Activated CD4-positive, alpha-beta memory T cell treated with anti-CD3 and anti-CD28 coated beads for 36 hours (primary cell): ENCODE data around the gene C17orf107. TPM values are rescaled to one million over a fixed set of nuclear protein-coding genes. Genes with fewer than 3 reads are reported as not detected.
"Not testable (repeated sequence)": the region's sequence is repeated elsewhere in the genome, so short reads cannot be mapped to it uniquely, and the experiment has no call there.

Source experiments
- CTCF ChIA-PET: fragments of 350-600 bp; sonication (Branson Sonifier 250); formaldehyde crosslinking; loops from one replicate; lab custom pipeline; 2021; ENCODE audit warnings: antibody characterized with exemption, inconsistent platforms; lab: Charles Lee
- POLR2A ChIA-PET: fragments of 350-600 bp; sonication (Branson Sonifier 250); formaldehyde crosslinking; loops from one replicate; lab custom pipeline; 2021; ENCODE audit warnings: antibody characterized with exemption; lab: Charles Lee
- DNase-seq: peaks from one replicate; pipeline ENCODE4 v3.0.0-alpha.2; 2020
- H3K27ac Mint-ChIP-seq: one replicate; pipeline ENCODE4 v1.8.0; 2021; ENCODE audit warnings: mixed read lengths
- H3K27me3 Mint-ChIP-seq: one replicate; pipeline ENCODE4 v1.8.0; 2021; ENCODE audit warnings: mixed read lengths
- H3K36me3 Mint-ChIP-seq: one replicate; pipeline ENCODE4 v1.8.0; 2021; ENCODE audit warnings: mixed read lengths
- H3K4me1 Mint-ChIP-seq: one replicate; pipeline ENCODE4 v1.8.0; 2021; ENCODE audit warnings: low read depth, mixed read lengths
- H3K4me3 Mint-ChIP-seq: one replicate; pipeline ENCODE4 v1.8.0; 2021; ENCODE audit warnings: mild to moderate bottlenecking, mixed read lengths
- H3K9me3 Mint-ChIP-seq: one replicate; pipeline ENCODE4 v1.8.0; 2021; ENCODE audit warnings: mixed read lengths
- intact Hi-C: fragments of 100-400 bp; cut with micrococcal nuclease; formaldehyde crosslinking; loops from one replicate; pipeline ENCODE4 v1.15.1; 2023
- total RNA-seq, 2 experiments: library from RNA; stranded (reverse); gene quantifications; one replicate each; pipeline ENCODE4 v1.2.3, GENCODE V29; 2021

Gene C17orf107
- total RNA-seq, 2 experiments from 2014 or later, result 2.3 to 2.5 TPM

DNA sequence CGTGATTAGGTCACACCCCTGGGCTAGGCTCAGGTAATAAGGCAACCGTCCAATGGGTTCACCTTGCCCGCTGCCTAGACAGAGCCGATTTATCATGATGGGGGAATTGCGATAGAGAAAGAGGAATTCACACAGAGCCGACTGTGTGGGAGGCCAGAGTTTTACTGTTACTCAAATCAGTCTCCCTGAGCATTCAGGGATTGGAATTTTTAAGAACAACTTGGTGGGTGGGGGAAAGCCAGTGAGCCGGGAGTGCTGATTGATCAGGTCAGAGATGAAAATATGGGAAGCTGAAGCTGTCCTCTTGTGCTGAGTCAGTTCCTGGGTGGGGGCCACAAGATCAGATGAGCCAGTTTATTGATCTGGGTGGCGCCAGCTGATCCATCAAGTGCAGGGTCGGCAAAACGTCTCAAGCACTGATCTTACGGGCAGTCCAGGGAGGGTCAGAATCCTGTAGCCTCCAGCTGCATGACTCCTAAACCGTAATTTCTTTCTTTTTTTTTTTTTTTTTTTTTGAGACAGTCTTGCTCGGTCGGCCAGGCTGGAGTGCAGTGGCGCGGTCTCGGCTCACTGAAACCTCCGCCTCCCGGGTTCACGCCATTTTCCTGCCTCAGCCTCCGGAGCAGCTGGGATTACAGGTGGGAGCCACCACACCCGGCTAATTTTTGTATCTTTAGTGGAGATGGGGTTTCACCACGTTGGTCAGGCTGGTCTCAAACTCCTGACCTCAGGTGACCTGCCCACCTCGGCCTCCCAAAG is 27.4 kb downstream of the C17orf107 start:
- CTCF ChIA-PET, H3K4me3 Mint-ChIP-seq, H3K4me1 Mint-ChIP-seq, DNase-seq, H3K27ac Mint-ChIP-seq, intact Hi-C loops, H3K27me3 Mint-ChIP-seq, H3K36me3 Mint-ChIP-seq, H3K9me3 Mint-ChIP-seq: not testable (repeated sequence)
- POLR2A ChIA-PET, result interaction anchor here (1.8 kb wide), 1 partner anchor 13 kb away, joined by 5 read pairs; the partner anchor contains the start of genes RNF167 and SLC25A11

GRCh38 chr17:4928881-4929280 is 29.5 kb downstream of the C17orf107 start:
- no peaks in the 10 kb centered on the region for H3K36me3 Mint-ChIP-seq
- no peaks in the 10 kb centered on the region for H3K9me3 Mint-ChIP-seq
- ChIA-PET POLR2A (no interaction called here), CTCF (no interaction called here)
- no peak overlapping the region for H3K27ac Mint-ChIP-seq
- peaks cover 4% of the 10 kb centered on the region for H3K4me1 Mint-ChIP-seq
- intact Hi-C loops, result no loop called here
- H3K27me3 Mint-ChIP-seq, result no peaks in the 10 kb centered on the region
- no peak overlapping the region for H3K4me3 Mint-ChIP-seq
- no peak for DNase-seq

DNA sequence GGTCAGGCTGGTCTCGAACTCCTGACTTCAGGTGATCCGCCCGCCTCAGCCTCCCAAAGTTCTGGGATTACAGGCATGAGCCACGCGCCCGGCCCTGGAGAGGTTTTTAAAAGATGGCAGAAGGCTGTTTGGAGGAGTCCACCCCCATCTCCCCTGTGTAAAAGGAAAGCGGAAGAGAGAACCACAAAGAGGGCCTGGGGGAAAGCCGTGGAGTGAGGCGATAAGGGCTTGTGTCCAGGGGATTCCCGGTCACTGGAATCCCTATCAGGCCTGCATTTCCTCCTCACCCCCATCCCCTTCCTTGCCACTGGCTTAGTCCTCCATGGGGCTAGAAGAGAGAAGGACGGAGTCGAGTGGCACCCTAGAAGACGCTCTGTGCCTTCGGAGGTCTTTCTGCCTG is 32.6 kb downstream of the C17orf107 start, which contains the start of gene GP1BA:
TSS of gene GP1BA (plus strand) at position 315 of the 400 bp plus-strand sequence. CDS start 328 bp downstream, outside the sequence.
- Mint-ChIP-seq H3K27me3 (no peaks in the 10 kb centered on the region), H3K4me1 (peaks cover 13% of the 10 kb centered on the region), H3K27ac (no peak within 1 kb of the TSS), H3K9me3 (no peaks in the 10 kb centered on the region), H3K36me3 (peaks cover 7% of the 10 kb centered on the region), H3K4me3 (no peak within 1 kb of the TSS)
- POLR2A ChIA-PET, result no interaction called here
- DNase-seq, result no peak
- CTCF ChIA-PET, result interaction anchor here (0.7 to 1.0 kb wide), 2 partner anchors 15 to 29 kb away, joined by 3 read pairs; partner anchors contain the start of gene CHRNE
- intact Hi-C loops, result no loop called here

GRCh38 chr17:4932756-4933155 is 33.4 kb downstream of the C17orf107 start:
- Mint-ChIP-seq H3K9me3 (no peaks in the 10 kb centered on the region), H3K4me3 (no peak overlapping the region), H3K27ac (no peak overlapping the region), H3K4me1 (peaks cover 13% of the 10 kb centered on the region), H3K27me3 (no peaks in the 10 kb centered on the region), H3K36me3 (peaks cover 7% of the 10 kb centered on the region)
- intact Hi-C loops, result no loop called here
- ChIA-PET POLR2A (interaction anchor here (0.8 to 0.9 kb wide), 2 partner anchors 10 to 12 kb away, joined by 3 to 5 read pairs; no protein-coding TSS in a partner anchor), CTCF (interaction anchor here (1.0 kb wide), 1 partner anchor 29 kb away, joined by 3 read pairs; the partner anchor contains the start of gene CHRNE)
- DNase-seq, result no peak

DNA sequence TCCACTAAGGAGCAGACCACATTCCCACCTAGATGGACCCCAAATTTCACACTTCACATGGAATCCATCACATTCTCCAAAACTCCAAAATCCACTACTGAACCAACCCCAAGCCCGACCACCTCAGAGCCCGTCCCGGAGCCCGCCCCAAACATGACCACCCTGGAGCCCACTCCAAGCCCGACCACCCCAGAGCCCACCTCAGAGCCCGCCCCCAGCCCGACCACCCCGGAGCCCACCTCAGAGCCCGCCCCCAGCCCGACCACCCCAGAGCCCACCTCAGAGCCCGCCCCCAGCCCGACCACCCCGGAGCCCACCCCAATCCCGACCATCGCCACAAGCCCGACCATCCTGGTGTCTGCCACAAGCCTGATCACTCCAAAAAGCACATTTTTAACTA is 34.3 kb downstream of the C17orf107 start:
- Mint-ChIP-seq H3K27me3 (no peaks in the 10 kb centered on the region), H3K4me1 (peaks cover 19% of the 10 kb centered on the region), H3K4me3 (no peak overlapping the region), H3K36me3 (peaks cover 15% of the 10 kb centered on the region), H3K9me3 (no peaks in the 10 kb centered on the region), H3K27ac (no peak overlapping the region)
- intact Hi-C loops, result no loop called here
- CTCF ChIA-PET, result interaction anchor here (1.0 to 1.6 kb wide), 4 partner anchors 13 to 31 kb away, joined by 3 to 6 read pairs (median 4); partner anchors contain the start of gene CHRNE
- no peak for DNase-seq
- POLR2A ChIA-PET, result interaction anchor here (1.0 to 1.6 kb wide), 2 partner anchors 9 to 15 kb away, joined by 3 to 9 read pairs; partner anchors contain the start of gene PFN1

DNA sequence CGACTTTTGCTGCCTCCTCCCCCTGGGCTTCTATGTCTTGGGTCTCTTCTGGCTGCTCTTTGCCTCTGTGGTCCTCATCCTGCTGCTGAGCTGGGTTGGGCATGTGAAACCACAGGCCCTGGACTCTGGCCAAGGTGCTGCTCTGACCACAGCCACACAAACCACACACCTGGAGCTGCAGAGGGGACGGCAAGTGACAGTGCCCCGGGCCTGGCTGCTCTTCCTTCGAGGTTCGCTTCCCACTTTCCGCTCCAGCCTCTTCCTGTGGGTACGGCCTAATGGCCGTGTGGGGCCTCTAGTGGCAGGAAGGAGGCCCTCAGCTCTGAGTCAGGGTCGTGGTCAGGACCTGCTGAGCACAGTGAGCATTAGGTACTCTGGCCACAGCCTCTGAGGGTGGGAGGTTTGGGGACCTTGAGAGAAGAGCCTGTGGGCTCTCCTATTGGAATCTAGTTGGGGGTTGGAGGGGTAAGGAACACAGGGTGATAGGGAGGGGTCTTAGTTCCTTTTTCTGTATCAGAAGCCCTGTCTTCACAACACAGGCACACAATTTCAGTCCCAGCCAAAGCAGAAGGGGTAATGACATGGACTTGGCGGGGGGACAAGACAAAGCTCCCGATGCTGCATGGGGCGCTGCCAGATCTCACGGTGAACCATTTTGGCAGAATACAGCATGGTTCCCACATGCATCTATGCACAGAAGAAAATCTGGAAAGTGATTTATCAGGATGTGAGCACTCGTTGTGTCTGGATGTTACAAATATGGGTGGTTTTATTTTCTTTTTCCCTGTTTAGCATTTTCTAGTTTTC is 35.0 kb downstream of the C17orf107 start:
- CTCF ChIA-PET, result interaction anchor here (1.0 to 1.6 kb wide), 4 partner anchors 13 to 32 kb away, joined by 3 to 6 read pairs (median 4); partner anchors contain the start of gene CHRNE
- Mint-ChIP-seq H3K27me3 (no peaks in the 10 kb centered on the region), H3K9me3 (no peaks in the 10 kb centered on the region), H3K36me3 (peaks cover 20% of the 10 kb centered on the region), H3K4me1 (peaks cover 24% of the 10 kb centered on the region), H3K27ac (no peak overlapping the region), H3K4me3 (peak overlapping the region; percentile 14)
- POLR2A ChIA-PET, result interaction anchor here (1.0 to 1.6 kb wide), 2 partner anchors 10 to 14 kb away, joined by 3 to 9 read pairs; partner anchors contain the start of gene PFN1
- DNase-seq, result peak; percentile 31
- intact Hi-C loops, result no loop called here

DNA sequence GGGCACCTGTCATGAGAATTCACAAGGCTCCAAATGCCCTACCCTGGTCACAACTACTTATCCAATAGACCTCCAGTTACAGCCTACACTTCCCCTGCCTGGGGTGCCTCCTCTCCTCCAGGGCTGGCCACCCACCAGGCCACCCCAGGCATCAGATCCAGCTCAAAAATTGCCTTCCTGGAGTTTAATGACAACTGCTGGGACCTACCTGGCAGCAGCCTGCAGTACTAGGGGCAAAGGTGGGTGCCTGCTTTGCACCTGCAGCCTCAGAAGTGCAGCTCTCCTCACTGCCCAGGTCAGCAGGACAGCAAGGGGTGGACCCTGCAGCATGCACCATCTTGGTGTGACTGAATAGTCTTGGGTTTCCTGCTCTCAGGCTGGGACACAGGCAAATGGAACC is 36.3 kb downstream of the C17orf107 start:
- Mint-ChIP-seq H3K27ac (no peak overlapping the region), H3K36me3 (peaks cover 26% of the 10 kb centered on the region), H3K4me3 (no peak overlapping the region), H3K27me3 (peaks cover 1% of the 10 kb centered on the region), H3K4me1 (peaks cover 24% of the 10 kb centered on the region), H3K9me3 (no peaks in the 10 kb centered on the region)
- intact Hi-C loops, result no loop called here
- CTCF ChIA-PET, result interaction anchor here (0.6 kb wide), 1 partner anchor 27 kb away, joined by 3 read pairs; no protein-coding TSS in a partner anchor
- no peak for DNase-seq
- POLR2A ChIA-PET, result no interaction called here

DNA sequence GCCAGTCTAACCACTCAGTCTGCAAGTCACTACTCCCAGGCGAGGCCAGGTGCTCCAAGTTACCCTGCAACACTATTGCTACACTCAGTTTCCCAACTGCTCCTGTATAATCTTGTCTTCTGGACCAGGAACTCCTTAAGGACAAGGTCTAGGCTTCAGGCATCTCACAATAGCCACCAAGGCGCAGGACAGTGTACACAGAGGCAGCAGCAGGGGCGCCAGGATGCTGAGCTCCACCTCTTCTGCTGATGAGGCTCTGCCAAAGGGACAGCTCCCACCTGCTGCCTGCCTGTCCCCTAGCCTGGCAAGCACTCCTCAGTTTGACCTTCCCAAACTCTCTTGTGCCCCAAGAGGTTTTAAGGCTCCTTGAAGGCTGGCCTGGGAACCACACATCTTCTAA is 37.1 kb downstream of the C17orf107 start:
- H3K9me3 Mint-ChIP-seq, result no peaks in the 10 kb centered on the region
- peaks cover 1% of the 10 kb centered on the region for H3K27me3 Mint-ChIP-seq
- no peak overlapping the region for H3K4me3 Mint-ChIP-seq
- H3K36me3 Mint-ChIP-seq, result peaks cover 34% of the 10 kb centered on the region
- ChIA-PET POLR2A (no interaction called here), CTCF (no interaction called here)
- H3K4me1 Mint-ChIP-seq, result peaks cover 28% of the 10 kb centered on the region
- intact Hi-C loops, result no loop called here
- no peak for DNase-seq
- H3K27ac Mint-ChIP-seq, result no peak overlapping the region

GRCh38 chr17:4937553-4937952 is 38.2 kb downstream of the C17orf107 start:
- peak overlapping the region; percentile 90 for H3K4me3 Mint-ChIP-seq
- no peak for DNase-seq
- H3K9me3 Mint-ChIP-seq, result no peaks in the 10 kb centered on the region
- intact Hi-C loops, result no loop called here
- CTCF ChIA-PET, result interaction anchor here (0.9 to 1.3 kb wide), 2 partner anchors 34 to 94 kb away, joined by 3 read pairs; partner anchors contain the start of gene CHRNE
- peaks cover 39% of the 10 kb centered on the region for H3K4me1 Mint-ChIP-seq
- peaks cover 45% of the 10 kb centered on the region for H3K36me3 Mint-ChIP-seq
- H3K27me3 Mint-ChIP-seq, result peaks cover 1% of the 10 kb centered on the region
- H3K27ac Mint-ChIP-seq, result no peak overlapping the region
- POLR2A ChIA-PET, result interaction anchor here (4.2 to 21.0 kb wide), 2 partner anchors 12 to 29 kb away, joined by 64 to 346 read pairs; partner anchors contain the start of genes ENO3, PFN1 and SPAG7

DNA sequence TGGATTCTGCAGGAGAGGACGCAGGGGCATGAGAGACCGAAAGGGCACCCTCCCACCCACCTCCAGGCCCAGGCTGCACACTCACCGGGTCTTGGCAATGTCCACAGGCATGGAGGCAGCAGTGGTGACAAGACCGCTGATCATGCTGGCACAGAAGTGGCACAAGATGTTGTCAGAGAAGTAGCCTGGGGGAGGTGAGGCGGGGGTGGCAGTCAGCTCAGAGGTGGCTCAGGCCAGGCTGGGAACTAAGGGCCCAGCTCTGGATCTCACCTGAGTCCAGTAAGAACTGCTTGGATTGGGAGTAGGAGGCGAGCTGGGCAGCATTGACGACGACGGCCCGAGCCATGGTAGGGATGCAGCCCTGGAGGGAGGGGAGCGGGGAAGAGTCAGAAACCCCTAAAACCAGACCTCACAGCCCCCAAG is 38.7 kb downstream of the C17orf107 start:
- Mint-ChIP-seq H3K27ac (peak overlapping the region; percentile 95), H3K9me3 (no peaks in the 10 kb centered on the region), H3K36me3 (peaks cover 50% of the 10 kb centered on the region), H3K4me3 (peak overlapping the region; percentile 90), H3K4me1 (peaks cover 44% of the 10 kb centered on the region), H3K27me3 (peaks cover 1% of the 10 kb centered on the region)
- no peak for DNase-seq
- ChIA-PET CTCF (interaction anchor here (0.9 to 1.3 kb wide), 2 partner anchors 35 to 94 kb away, joined by 3 read pairs; partner anchors contain the start of gene CHRNE), POLR2A (interaction anchor here (4.2 to 21.0 kb wide), 2 partner anchors 12 to 28 kb away, joined by 64 to 346 read pairs; partner anchors contain the start of genes ENO3, PFN1 and SPAG7)
- intact Hi-C loops, result no loop called here
